ENCODE data around the gene OR5D14.

DNA sequence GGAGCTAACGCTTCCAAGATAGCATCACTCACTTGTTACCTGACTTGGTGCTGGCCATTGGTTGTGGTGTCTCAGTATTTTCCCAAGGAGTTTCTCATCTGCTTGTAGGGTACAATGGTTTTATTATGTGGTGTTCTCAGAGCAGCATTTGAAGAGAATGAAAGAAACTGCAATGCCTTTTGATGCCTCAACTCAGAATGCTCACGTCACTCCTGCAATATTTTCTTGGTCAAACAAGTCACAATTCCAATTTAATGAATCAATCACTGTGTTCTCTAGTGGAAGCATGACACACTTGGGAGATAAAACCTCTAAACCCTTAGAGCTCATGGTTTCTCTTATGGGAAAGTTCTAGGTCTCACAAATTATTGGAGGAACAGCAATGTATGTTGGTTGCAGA is 2.0 kb upstream of the OR5D14 start:
- TF ChIP-seq, protein P1, sequence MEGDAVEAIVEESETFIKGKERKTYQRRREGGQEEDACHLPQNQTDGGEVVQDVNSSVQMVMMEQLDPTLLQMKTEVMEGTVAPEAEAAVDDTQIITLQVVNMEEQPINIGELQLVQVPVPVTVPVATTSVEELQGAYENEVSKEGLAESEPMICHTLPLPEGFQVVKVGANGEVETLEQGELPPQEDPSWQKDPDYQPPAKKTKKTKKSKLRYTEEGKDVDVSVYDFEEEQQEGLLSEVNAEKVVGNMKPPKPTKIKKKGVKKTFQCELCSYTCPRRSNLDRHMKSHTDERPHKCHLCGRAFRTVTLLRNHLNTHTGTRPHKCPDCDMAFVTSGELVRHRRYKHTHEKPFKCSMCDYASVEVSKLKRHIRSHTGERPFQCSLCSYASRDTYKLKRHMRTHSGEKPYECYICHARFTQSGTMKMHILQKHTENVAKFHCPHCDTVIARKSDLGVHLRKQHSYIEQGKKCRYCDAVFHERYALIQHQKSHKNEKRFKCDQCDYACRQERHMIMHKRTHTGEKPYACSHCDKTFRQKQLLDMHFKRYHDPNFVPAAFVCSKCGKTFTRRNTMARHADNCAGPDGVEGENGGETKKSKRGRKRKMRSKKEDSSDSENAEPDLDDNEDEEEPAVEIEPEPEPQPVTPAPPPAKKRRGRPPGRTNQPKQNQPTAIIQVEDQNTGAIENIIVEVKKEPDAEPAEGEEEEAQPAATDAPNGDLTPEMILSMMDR (IDR thresholded peaks at IDR 0.05), result no peak
- TF ChIP-seq ZFX (IDR thresholded peaks at IDR 0.05; ENCODE audit: borderline replicate concordance), result no peak

Data from 22Rv1 (cell line).